Measurements from ENCODE around the gene ZNF664.

DNA sequence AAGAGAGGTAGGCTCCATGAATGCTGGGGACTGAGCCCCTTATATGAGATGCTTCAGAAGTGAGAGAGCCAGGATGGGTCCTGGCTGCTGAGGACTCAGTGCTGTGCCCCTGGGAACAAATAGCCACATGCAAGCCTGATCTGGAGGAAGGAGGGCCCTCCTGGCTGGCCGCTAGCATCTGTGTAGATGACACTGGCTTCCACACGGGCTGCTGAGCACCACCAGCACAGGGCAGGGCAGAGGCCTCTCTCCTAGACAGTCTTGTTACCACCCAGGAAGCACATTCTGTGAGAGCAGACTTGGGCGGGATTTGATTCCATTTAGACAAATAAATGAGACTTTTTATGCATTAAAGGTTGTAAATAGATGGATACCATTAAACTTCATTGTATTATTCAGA lies 48.0 kb downstream of the ZNF664 start:
- TF ChIP-seq, protein P1, sequence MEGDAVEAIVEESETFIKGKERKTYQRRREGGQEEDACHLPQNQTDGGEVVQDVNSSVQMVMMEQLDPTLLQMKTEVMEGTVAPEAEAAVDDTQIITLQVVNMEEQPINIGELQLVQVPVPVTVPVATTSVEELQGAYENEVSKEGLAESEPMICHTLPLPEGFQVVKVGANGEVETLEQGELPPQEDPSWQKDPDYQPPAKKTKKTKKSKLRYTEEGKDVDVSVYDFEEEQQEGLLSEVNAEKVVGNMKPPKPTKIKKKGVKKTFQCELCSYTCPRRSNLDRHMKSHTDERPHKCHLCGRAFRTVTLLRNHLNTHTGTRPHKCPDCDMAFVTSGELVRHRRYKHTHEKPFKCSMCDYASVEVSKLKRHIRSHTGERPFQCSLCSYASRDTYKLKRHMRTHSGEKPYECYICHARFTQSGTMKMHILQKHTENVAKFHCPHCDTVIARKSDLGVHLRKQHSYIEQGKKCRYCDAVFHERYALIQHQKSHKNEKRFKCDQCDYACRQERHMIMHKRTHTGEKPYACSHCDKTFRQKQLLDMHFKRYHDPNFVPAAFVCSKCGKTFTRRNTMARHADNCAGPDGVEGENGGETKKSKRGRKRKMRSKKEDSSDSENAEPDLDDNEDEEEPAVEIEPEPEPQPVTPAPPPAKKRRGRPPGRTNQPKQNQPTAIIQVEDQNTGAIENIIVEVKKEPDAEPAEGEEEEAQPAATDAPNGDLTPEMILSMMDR (IDR thresholded peaks at IDR 0.05) = no peak
- no peak for TF ChIP-seq POLR2A (IDR thresholded peaks at IDR 0.05)

All from lower leg skin (tissue), 3 donors.